SK-N-SH treated with all-trans-retinoic acid at 6 μM for 48 hours (cell line): ENCODE results near the gene GNAZ.

Experiments
- ATAC-seq: fragments of 200-7000 bp; cut with Tn5 transposase; 3 replicates; pipeline ENCODE4 v1.9.1; 2020; ENCODE audit warnings: mild to moderate bottlenecking, moderate library complexity
- ARNTL ChIP-seq: fragments of 450-650 bp; formaldehyde crosslinking; IDR thresholded peaks from 2 replicates; pipeline ENCODE4 v1.5.0; 2020; ENCODE audit warnings: low read depth, mild to moderate bottlenecking, moderate library complexity, borderline replicate concordance
- BACH2 ChIP-seq: fragments of 250-450 bp; sonication (Bioruptor Pico); IDR thresholded peaks from 2 replicates; pipeline ENCODE4 v1.9.0; 2021; ENCODE audit warnings: mild to moderate bottlenecking, borderline replicate concordance
- CSDC2 ChIP-seq: fragments of 250-450 bp; sonication (Bioruptor Pico); IDR thresholded peaks from 2 replicates; pipeline ENCODE4 v1.5.0; 2020; ENCODE audit warnings: mild to moderate bottlenecking, moderate library complexity
- CSRNP3 ChIP-seq: fragments of 250-450 bp; sonication (Bioruptor Pico); IDR thresholded peaks from 2 replicates; pipeline ENCODE4 v1.5.1; 2021; ENCODE audit warnings: mild to moderate bottlenecking, moderate library complexity
- ESRRG ChIP-seq: fragments of 250-450 bp; sonication (Bioruptor Pico); IDR thresholded peaks from 2 replicates; pipeline ENCODE4 v1.6.1; 2021; ENCODE audit warnings: mild to moderate bottlenecking
- ISL1 ChIP-seq: fragments of 250-450 bp; sonication (Bioruptor Pico); IDR thresholded peaks from 2 replicates; pipeline ENCODE4 v2.1.2; 2022; ENCODE audit warnings: mild to moderate bottlenecking, moderate library complexity
- OSR1 ChIP-seq: fragments of 250-450 bp; sonication (Bioruptor Pico); IDR thresholded peaks from 2 replicates; pipeline ENCODE4 v1.8.0; 2022; ENCODE audit warnings: moderate library complexity, mild to moderate bottlenecking, inconsistent platforms
- PATZ1 ChIP-seq: fragments of 250-450 bp; sonication (Bioruptor Pico); IDR thresholded peaks from 2 replicates; pipeline ENCODE4 v1.8.0; 2020; ENCODE audit warnings: mild to moderate bottlenecking, moderate library complexity, borderline replicate concordance
- POU6F1 ChIP-seq: fragments of 250-450 bp; sonication (Bioruptor Pico); IDR thresholded peaks from 2 replicates; pipeline ENCODE4 v1.8.0; 2021; ENCODE audit warnings: low read depth, mild to moderate bottlenecking, moderate library complexity, borderline replicate concordance
- PPARA ChIP-seq: fragments of 250-450 bp; sonication (Bioruptor Pico); IDR thresholded peaks from 2 replicates; pipeline ENCODE4 v1.5.0; 2020; ENCODE audit warnings: mild to moderate bottlenecking, borderline replicate concordance
- RARB ChIP-seq: fragments of 250-450 bp; sonication (Bioruptor Pico); IDR thresholded peaks from 2 replicates; pipeline ENCODE4 v1.8.0; 2021; ENCODE audit warnings: mild to moderate bottlenecking, moderate library complexity
- TCF4 ChIP-seq: fragments of 250-450 bp; sonication (Bioruptor Pico); IDR thresholded peaks from 2 replicates; pipeline ENCODE4 v1.8.0; 2021; ENCODE audit warnings: mild to moderate bottlenecking, moderate library complexity, borderline replicate concordance
- TOX ChIP-seq: fragments of 250-450 bp; sonication (Bioruptor Pico); IDR thresholded peaks from 2 replicates; pipeline ENCODE4 v1.8.0; 2021; ENCODE audit warnings: mild to moderate bottlenecking, moderate library complexity, borderline replicate concordance
- ZC3H10 ChIP-seq: fragments of 250-450 bp; sonication (Bioruptor Pico); IDR thresholded peaks from 2 replicates; pipeline ENCODE4 v1.5.1; 2021; ENCODE audit warnings: mild to moderate bottlenecking, moderate library complexity
- ZFP3 ChIP-seq: fragments of 250-450 bp; sonication (Bioruptor Pico); IDR thresholded peaks from 2 replicates; pipeline ENCODE4 v1.5.0; 2020; ENCODE audit warnings: mild to moderate bottlenecking, moderate library complexity
- ZFP30 ChIP-seq: fragments of 450-650 bp; formaldehyde crosslinking; IDR thresholded peaks from 2 replicates; pipeline ENCODE4 v1.5.0; 2022; ENCODE audit warnings: mild to moderate bottlenecking, moderate library complexity
- ZNF565 ChIP-seq: fragments of 450-650 bp; formaldehyde crosslinking; conservative IDR thresholded peaks from 2 replicates; pipeline ENCODE4 v1.5.0; 2020; ENCODE audit warnings: low read depth, mild to moderate bottlenecking, moderate library complexity
- ZNF70 ChIP-seq: fragments of 450-650 bp; formaldehyde crosslinking; IDR thresholded peaks from 2 replicates; pipeline ENCODE4 v1.5.0; 2020; ENCODE audit warnings: mild to moderate bottlenecking, moderate library complexity
- ZNF8 ChIP-seq: fragments of 450-650 bp; formaldehyde crosslinking; IDR thresholded peaks from 2 replicates; pipeline ENCODE4 v1.5.0; 2020; ENCODE audit warnings: mild to moderate bottlenecking, moderate library complexity
- TF ChIP-seq, protein P1 (sequence below): fragments of 250-450 bp; sonication (Bioruptor Pico); IDR thresholded peaks from 2 replicates; pipeline ENCODE4 v1.5.1; 2020; ENCODE audit warnings: low read depth, mild to moderate bottlenecking, moderate library complexity

GNAZ gene

DNA sequence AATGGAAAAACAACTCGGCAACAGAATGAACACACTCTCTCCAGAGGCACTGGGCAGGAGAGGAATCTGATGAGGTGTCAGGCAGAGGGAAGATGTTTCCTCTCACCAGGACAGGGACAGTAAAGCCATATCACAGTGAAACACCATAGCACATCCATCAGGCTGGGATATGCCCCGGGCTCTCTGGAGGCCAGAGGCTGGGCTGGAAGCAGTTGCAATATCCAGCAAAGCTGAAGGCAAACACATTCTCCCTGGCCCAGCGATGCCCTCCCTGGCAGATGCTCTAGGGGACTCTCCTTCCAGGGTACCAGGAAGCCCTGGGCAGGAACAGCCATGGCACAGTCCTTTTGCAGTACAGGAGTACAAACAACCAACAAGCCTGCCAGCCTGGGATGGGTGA lies 60.4 kb downstream of the GNAZ start:
- TF ChIP-seq ZFP3 (CRISPR knock-in tag): no peak
- TF ChIP-seq, protein P1, sequence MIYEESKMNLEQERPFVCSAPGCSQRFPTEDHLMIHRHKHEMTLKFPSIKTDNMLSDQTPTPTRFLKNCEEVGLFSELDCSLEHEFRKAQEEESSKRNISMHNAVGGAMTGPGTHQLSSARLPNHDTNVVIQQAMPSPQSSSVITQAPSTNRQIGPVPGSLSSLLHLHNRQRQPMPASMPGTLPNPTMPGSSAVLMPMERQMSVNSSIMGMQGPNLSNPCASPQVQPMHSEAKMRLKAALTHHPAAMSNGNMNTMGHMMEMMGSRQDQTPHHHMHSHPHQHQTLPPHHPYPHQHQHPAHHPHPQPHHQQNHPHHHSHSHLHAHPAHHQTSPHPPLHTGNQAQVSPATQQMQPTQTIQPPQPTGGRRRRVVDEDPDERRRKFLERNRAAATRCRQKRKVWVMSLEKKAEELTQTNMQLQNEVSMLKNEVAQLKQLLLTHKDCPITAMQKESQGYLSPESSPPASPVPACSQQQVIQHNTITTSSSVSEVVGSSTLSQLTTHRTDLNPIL (CRISPR knock-in tag): no peak

GRCh38 chr22:23131931-23132330 lies 61.6 kb downstream of the GNAZ start:
- TF ChIP-seq, protein P1 (CRISPR knock-in tag): no peak
- TF ChIP-seq ZC3H10 (CRISPR knock-in tag) (no peak), RARB (CRISPR knock-in tag) (no peak), CSDC2 (no peak), ZNF8 (CRISPR knock-in tag) (no peak), ZNF565 (CRISPR knock-in tag) (no peak), ISL1 (CRISPR knock-in tag) (no peak), TOX (CRISPR knock-in tag) (no peak), ARNTL (CRISPR knock-in tag) (no peak), ZFP3 (CRISPR knock-in tag) (no peak), BACH2 (CRISPR knock-in tag) (no peak), OSR1 (CRISPR knock-in tag) (no peak), PPARA (CRISPR knock-in tag) (no peak), TCF4 (CRISPR knock-in tag) (no peak), ZFP30 (CRISPR knock-in tag) (no peak), CSRNP3 (CRISPR knock-in tag) (no peak)
- ATAC-seq: no peak

More for the DNA sequence above, 60.4 kb downstream of the GNAZ start:
- ATAC-seq: no peak

DNA sequence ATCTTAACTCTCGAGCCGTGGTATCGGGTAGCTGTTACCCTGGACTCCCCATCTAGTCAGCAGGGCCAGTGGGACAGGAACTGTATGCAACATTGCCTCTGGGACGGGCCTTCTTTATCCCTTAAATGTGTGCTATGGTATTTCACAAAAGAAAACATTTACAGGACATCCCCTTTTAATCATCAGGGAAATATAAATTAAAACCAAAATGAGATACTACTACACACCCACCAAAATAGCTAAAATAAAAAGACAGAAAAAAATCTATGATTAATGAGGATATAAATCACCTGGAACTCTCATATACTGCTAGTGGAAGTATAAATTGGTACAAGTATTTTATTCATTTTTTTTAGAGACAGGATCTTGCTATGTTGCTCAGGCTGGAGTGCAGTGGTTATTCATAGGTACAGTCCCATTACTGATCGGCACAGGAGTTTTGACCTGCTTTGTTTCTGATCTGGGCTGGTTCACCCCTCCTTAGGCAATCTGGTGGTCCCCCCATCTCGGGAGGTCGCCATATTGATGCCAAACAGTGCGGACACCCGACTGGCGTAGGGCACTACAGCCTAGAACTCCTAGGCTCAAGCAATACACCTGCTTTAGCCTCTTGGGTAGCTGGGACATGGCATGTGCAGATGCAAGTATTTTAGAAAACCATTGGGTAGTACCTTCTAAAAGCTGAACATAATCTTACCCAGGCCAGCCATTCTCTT lies 62.2 kb downstream of the GNAZ start:
- no peak for ATAC-seq
- no peak for TF ChIP-seq OSR1 (CRISPR knock-in tag)
- no peak for TF ChIP-seq POU6F1 (CRISPR knock-in tag)
- TF ChIP-seq ESRRG (CRISPR knock-in tag): no peak
- TF ChIP-seq CSDC2: no peak
- no peak for TF ChIP-seq TOX (CRISPR knock-in tag)
- TF ChIP-seq PPARA (CRISPR knock-in tag): no peak
- TF ChIP-seq CSRNP3 (CRISPR knock-in tag): no peak
- TF ChIP-seq ZC3H10 (CRISPR knock-in tag): no peak
- TF ChIP-seq ZNF70 (CRISPR knock-in tag): no peak
- TF ChIP-seq ZNF8 (CRISPR knock-in tag): no peak

- ATAC-seq: no peak
- TF ChIP-seq PATZ1 (CRISPR knock-in tag): no peak
- no peak for TF ChIP-seq ZFP30 (CRISPR knock-in tag)
- TF ChIP-seq CSRNP3 (CRISPR knock-in tag): no peak
- no peak for TF ChIP-seq ZNF8 (CRISPR knock-in tag)
- no peak for TF ChIP-seq PPARA (CRISPR knock-in tag)
- no peak for TF ChIP-seq RARB (CRISPR knock-in tag)
- TF ChIP-seq CSDC2: no peak
- no peak for TF ChIP-seq ESRRG (CRISPR knock-in tag)
- TF ChIP-seq POU6F1 (CRISPR knock-in tag): no peak
- TF ChIP-seq ZFP3 (CRISPR knock-in tag): no peak
Measured at GRCh38 chr22:23133922-23134321, 63.6 kb downstream of the GNAZ start.
